Glutamatergic neuron (in vitro differentiated cells): ENCODE results near the gene PSTPIP2. TPM values are rescaled to one million over a fixed set of nuclear protein-coding genes. Genes with fewer than 3 reads are reported as not detected.

Source experiments
- DNase-seq: peaks from one replicate; pipeline ENCODE4 v3.0.0; 2022
- H3K27ac Mint-ChIP-seq: one replicate; pipeline ENCODE4 v1.8.0; 2020; ENCODE audit warnings: mild to moderate bottlenecking, mixed read lengths, inconsistent platforms; ENCODE audit not compliant: unreplicated experiment
- H3K27me3 Mint-ChIP-seq: one replicate; pipeline ENCODE4 v1.8.0; 2020; ENCODE audit warnings: mild to moderate bottlenecking, moderate library complexity, mixed read lengths, inconsistent platforms; ENCODE audit not compliant: unreplicated experiment
- H3K36me3 Mint-ChIP-seq: one replicate; pipeline ENCODE4 v1.8.0; 2020; ENCODE audit warnings: mild to moderate bottlenecking, mixed read lengths, inconsistent platforms; ENCODE audit not compliant: unreplicated experiment
- H3K4me1 Mint-ChIP-seq: one replicate; pipeline ENCODE4 v1.8.0; 2020; ENCODE audit warnings: mild to moderate bottlenecking, low read depth, mixed read lengths, inconsistent platforms; ENCODE audit not compliant: unreplicated experiment
- H3K4me3 Mint-ChIP-seq: one replicate; pipeline ENCODE4 v1.8.0; 2020; ENCODE audit warnings: mild to moderate bottlenecking, mixed read lengths, inconsistent platforms; ENCODE audit not compliant: unreplicated experiment
- H3K9me3 Mint-ChIP-seq: one replicate; pipeline ENCODE4 v1.8.0; 2020; ENCODE audit warnings: mild to moderate bottlenecking, moderate library complexity, mixed read lengths, inconsistent platforms; ENCODE audit not compliant: unreplicated experiment
- CTCF ChIP-seq: fragments of 200-600 bp; sonication (generic); IDR thresholded peaks from one replicate; pipeline ENCODE4 v1.5.0; 2021; ENCODE audit not compliant: partially characterized antibody, unreplicated experiment
- total RNA-seq: library from RNA; stranded (reverse); fragmentation: NEBNext Ultra II Directional; extraction: Animal tissue kit (Norgen Biotek cat#: 25700); gene quantifications from one replicate; pipeline ENCODE4 v1.2.1, GENCODE V29; 2021; ENCODE audit not compliant: unreplicated experiment

PSTPIP2 gene
- total RNA-seq, 1 donor from 2014 or later, result 0.20 TPM

- H3K4me1 Mint-ChIP-seq, result no peaks in the 10 kb centered on the region
- no peak overlapping the region for H3K4me3 Mint-ChIP-seq
- no peak for TF ChIP-seq CTCF
- DNase-seq, result no peak
- H3K9me3 Mint-ChIP-seq, result no peaks in the 10 kb centered on the region
- peaks cover 4% of the 10 kb centered on the region for H3K27me3 Mint-ChIP-seq
- no peak overlapping the region for H3K27ac Mint-ChIP-seq
- peaks cover 4% of the 10 kb centered on the region for H3K36me3 Mint-ChIP-seq
These were observed 87.4 kb downstream of the PSTPIP2 start for GRCh38 chr18:45984546-45985235.

GRCh38 chr18:45981821-45982220 is 90.2 kb downstream of the PSTPIP2 start:
- Mint-ChIP-seq H3K9me3 (no peaks in the 10 kb centered on the region), H3K4me3 (no peak overlapping the region), H3K27ac (no peak overlapping the region), H3K27me3 (no peaks in the 10 kb centered on the region), H3K36me3 (no peaks in the 10 kb centered on the region), H3K4me1 (no peaks in the 10 kb centered on the region)
- no peak for DNase-seq
- TF ChIP-seq CTCF, result no peak

- DNase-seq, result no peak
- TF ChIP-seq CTCF, result no peak
These were observed 91.8 kb downstream of the PSTPIP2 start for GRCh38 chr18:45980229-45980628.

GRCh38 chr18:45978084-45978483 is 94.0 kb downstream of the PSTPIP2 start:
- no peaks in the 10 kb centered on the region for H3K4me1 Mint-ChIP-seq

More at GRCh38 chr18:45980229-45980628, 91.8 kb downstream of the PSTPIP2 start:
- Mint-ChIP-seq H3K27ac (no peak overlapping the region), H3K9me3 (no peaks in the 10 kb centered on the region), H3K4me3 (no peak overlapping the region), H3K27me3 (no peaks in the 10 kb centered on the region), H3K36me3 (no peaks in the 10 kb centered on the region), H3K4me1 (no peaks in the 10 kb centered on the region)

More at GRCh38 chr18:45978084-45978483, 94.0 kb downstream of the PSTPIP2 start:
- no peak for TF ChIP-seq CTCF
- no peaks in the 10 kb centered on the region for H3K27me3 Mint-ChIP-seq
- no peak for DNase-seq
- H3K36me3 Mint-ChIP-seq, result no peaks in the 10 kb centered on the region
- H3K27ac Mint-ChIP-seq, result no peak overlapping the region
- no peak overlapping the region for H3K4me3 Mint-ChIP-seq
- H3K9me3 Mint-ChIP-seq, result no peaks in the 10 kb centered on the region
